ENCODE results near the gene PC.
"Not testable (repeated sequence)": the region's sequence is repeated elsewhere in the genome, so short reads cannot be mapped to it uniquely, and the experiment has no call there.

Gene PC

GRCh38 chr11:66958232-66958955 lies at the start of gene PC:
PC (minus strand) TSS chr11:66958383; CDS start chr11:66872159, 86,224 bp downstream.
- peak; percentile 91 for DNase-seq (ENCODE audit: low read depth)

- DNase-seq (ENCODE audit: low read depth) = no peak
Measured at GRCh38 chr11:67007126-67007525, 48.9 kb upstream of the PC start.

- no peak for DNase-seq (ENCODE audit: low read depth)
Measured at GRCh38 chr11:67006029-67006884, 48.1 kb upstream of the PC start.

GRCh38 chr11:67005200-67005599 lies 47.0 kb upstream of the PC start:
- not testable (repeated sequence) for DNase-seq (ENCODE audit: low read depth)

- no peak for DNase-seq (ENCODE audit: low read depth)
Measured at GRCh38 chr11:67002921-67003411, 44.8 kb upstream of the PC start.

GRCh38 chr11:67002297-67002913 lies 44.2 kb upstream of the PC start:
- DNase-seq (ENCODE audit: low read depth) = no peak

GRCh38 chr11:67001332-67001731 lies 43.1 kb upstream of the PC start:
- DNase-seq (ENCODE audit: low read depth) = no peak

- no peak for DNase-seq (ENCODE audit: low read depth)
Measured at GRCh38 chr11:66999555-66999954, 41.4 kb upstream of the PC start.

- no peak for DNase-seq (ENCODE audit: low read depth)
Measured at GRCh38 chr11:66996609-66997273, 38.6 kb upstream of the PC start.

GRCh38 chr11:66992041-66992440 lies 33.9 kb upstream of the PC start:
- no peak for DNase-seq (ENCODE audit: low read depth)

- not testable (repeated sequence) for DNase-seq (ENCODE audit: low read depth)
Measured at GRCh38 chr11:66989360-66989759, 31.2 kb upstream of the PC start.

GRCh38 chr11:66988741-66989140 lies 30.6 kb upstream of the PC start:
- DNase-seq (ENCODE audit: low read depth) = not testable (repeated sequence)

GRCh38 chr11:66987924-66988637 lies 29.9 kb upstream of the PC start:
- no peak for DNase-seq (ENCODE audit: low read depth)

- DNase-seq (ENCODE audit: low read depth) = no peak
Measured at GRCh38 chr11:66987158-66987620, 29.0 kb upstream of the PC start.

GRCh38 chr11:66986178-66986545 lies 28.0 kb upstream of the PC start:
- no peak for DNase-seq (ENCODE audit: low read depth)

GRCh38 chr11:66985508-66986177 lies 27.5 kb upstream of the PC start:
- no peak for DNase-seq (ENCODE audit: low read depth)

- DNase-seq (ENCODE audit: low read depth) = no peak
Measured at GRCh38 chr11:66983275-66983924, 25.2 kb upstream of the PC start.

- DNase-seq (ENCODE audit: low read depth) = no peak
Measured at GRCh38 chr11:66981976-66982578, 23.9 kb upstream of the PC start.

GRCh38 chr11:66979336-66979980 lies 21.3 kb upstream of the PC start:
- no peak for DNase-seq (ENCODE audit: low read depth)

Measured in activated T-cell treated with anti-CD3 and anti-CD28 coated beads for 1 hour (primary cell).